Fibroblast of lung (primary cell): ENCODE results near the gene TOX2. TPM values are rescaled to one million over a fixed set of nuclear protein-coding genes. Genes with fewer than 3 reads are reported as not detected.

Experiments used
- DNase-seq, 2 donors: peaks; one replicate each; pipeline versions ENCODE4 v3.0.0 to v3.0.0-alpha.2; 2010; ENCODE audit warnings: low read depth in 2 of 2
- H2AFZ ChIP-seq: 2 replicates; pipeline ENCODE4 v1.5.1; 2012; ENCODE audit warnings: low read length, control low read depth, inconsistent platforms
- H3K27ac ChIP-seq: 2 replicates; pipeline ENCODE4 v1.5.1; 2011; ENCODE audit warnings: low read length, control low read depth; ENCODE audit not compliant: insufficient read depth
- H3K27me3 ChIP-seq: 2 replicates; pipeline ENCODE4 v1.5.1; 2011; ENCODE audit warnings: mild to moderate bottlenecking, low read length; ENCODE audit not compliant: control insufficient read depth, insufficient read depth
- H3K36me3 ChIP-seq: 2 replicates; pipeline ENCODE4 v1.5.1; 2011; ENCODE audit warnings: low read length; ENCODE audit not compliant: control insufficient read depth, insufficient read depth
- H3K4me1 ChIP-seq: 2 replicates; pipeline ENCODE4 v1.5.1; 2011; ENCODE audit warnings: low read length; ENCODE audit not compliant: control insufficient read depth, insufficient read depth; ENCODE audit errors: extremely low read depth
- H3K4me2 ChIP-seq: 2 replicates; pipeline ENCODE4 v1.5.1; 2011; ENCODE audit warnings: low read length, control low read depth; ENCODE audit not compliant: insufficient read depth; ENCODE audit errors: extremely low read depth
- H3K4me3 ChIP-seq, 4 experiments: fragments of 200-600 bp in 1 of 4; sonication (generic) in 1 of 4; replicated peaks in 1 of 4; 2 replicates each; pipeline ENCODE4 v1.5.1; 2011 to 2016; ENCODE audit warnings: low read length in 4 of 4, low read depth in 3 of 4, mild to moderate bottlenecking in 3 of 4, control low read depth in 2 of 4, inconsistent platforms in 1 of 4, mixed read lengths in 1 of 4; ENCODE audit not compliant: insufficient read depth in 1 of 4; ENCODE audit errors: control extremely low read depth in 1 of 4
- H3K79me2 ChIP-seq: 2 replicates; pipeline ENCODE4 v1.5.1; 2012; ENCODE audit warnings: mild to moderate bottlenecking, low read length, inconsistent platforms; ENCODE audit not compliant: control insufficient read depth, insufficient read depth
- H3K9ac ChIP-seq: 2 replicates; pipeline ENCODE4 v1.5.1; 2011; ENCODE audit warnings: mild to moderate bottlenecking, low read length, control low read depth; ENCODE audit not compliant: insufficient read depth
- H3K9me3 ChIP-seq: 2 replicates; pipeline ENCODE4 v1.5.1; 2012; ENCODE audit warnings: low read depth, low read length; ENCODE audit not compliant: control insufficient read depth, insufficient read depth
- H4K20me1 ChIP-seq: 2 replicates; pipeline ENCODE4 v1.5.1; 2011; ENCODE audit warnings: low read length; ENCODE audit not compliant: control insufficient read depth, insufficient read depth; ENCODE audit errors: extremely low read depth
- CTCF ChIP-seq, 2 donors: IDR thresholded peaks in 1 of 2; conservative IDR thresholded peaks in 1 of 2; 1 replicate in 1 of 2; 2 replicates in 1 of 2; pipeline ENCODE4 v1.5.1; 2011 to 2012; ENCODE audit warnings: low read length in 2 of 2, control low read depth in 1 of 2, inconsistent platforms in 1 of 2, low read depth in 1 of 2, mild to moderate bottlenecking in 1 of 2
- EZH2 ChIP-seq: IDR thresholded peaks from 2 replicates; pipeline ENCODE4 v1.5.1; 2012; ENCODE audit warnings: low read length, control low read depth, mild to moderate bottlenecking; ENCODE audit errors: missing control alignments
- polyA plus RNA-seq, 2 donors: library from polyadenylated mRNA; depleted of rRNA in 1 of 2; stranded (reverse) in 1 of 2; unstranded in 1 of 2; fragments of >200 nt; gene quantifications; 2 replicates each; pipeline ENCODE4 v1.2.1, GENCODE V29; 2011 to 2012; ENCODE audit warnings: missing spikeins in 1 of 2
- total RNA-seq: library from RNA; depleted of rRNA; stranded (reverse); fragments of >200 nt; gene quantifications from 2 replicates; pipeline ENCODE4 v1.2.1, GENCODE V29; 2014

Gene TOX2
- total and polyA plus RNA-seq, 2 donors (not counting 1 experiment from before 2014, with no cell fraction given), result 5.9 to 9.6 TPM

- Histone ChIP-seq H4K20me1 (no peaks in the 10 kb centered on the region), H3K4me3 (no peak overlapping the region), H3K36me3 (no peaks in the 10 kb centered on the region), H3K4me2 (no peak overlapping the region), H3K4me1 (peaks cover 16% of the 10 kb centered on the region), H3K27me3 (no peaks in the 10 kb centered on the region), H3K27ac (no peak overlapping the region), H3K79me2 (peaks cover 64% of the 10 kb centered on the region), H2AFZ (no peak overlapping the region), H3K9me3 (no peaks in the 10 kb centered on the region), H3K9ac (no peak overlapping the region)
- DNase-seq, result no peak
- TF ChIP-seq EZH2 (no peak), CTCF (conservative IDR thresholded peaks at IDR 0.05 in 1 of 2, IDR thresholded peaks at IDR 0.05 in 1 of 2; ENCODE audit: low read depth in 1 of 2, low read length in 2 of 2) (no peak)
These were observed 8.0 kb downstream of the TOX2 start for GRCh38 chr20:43922614-43923013.

GRCh38 chr20:43923322-43923721 lies 8.7 kb downstream of the TOX2 start:
- Histone ChIP-seq H3K4me1 (peaks cover 16% of the 10 kb centered on the region), H3K9ac (no peak overlapping the region), H3K27ac (no peak overlapping the region), H3K4me2 (no peak overlapping the region), H3K27me3 (no peaks in the 10 kb centered on the region), H4K20me1 (no peaks in the 10 kb centered on the region), H2AFZ (no peak overlapping the region), H3K79me2 (peaks cover 59% of the 10 kb centered on the region), H3K9me3 (no peaks in the 10 kb centered on the region), H3K4me3 (no peak overlapping the region), H3K36me3 (no peaks in the 10 kb centered on the region)
- no peak for DNase-seq
- TF ChIP-seq CTCF (conservative IDR thresholded peaks at IDR 0.05 in 1 of 2, IDR thresholded peaks at IDR 0.05 in 1 of 2; ENCODE audit: low read depth in 1 of 2, low read length in 2 of 2), result no peak
- TF ChIP-seq EZH2, result no peak

- no peak overlapping the region for H2AFZ ChIP-seq
- H3K4me2 ChIP-seq, result no peak overlapping the region
- DNase-seq, result no peak
- H3K4me1 ChIP-seq, result peaks cover 16% of the 10 kb centered on the region
- H3K9me3 ChIP-seq, result no peaks in the 10 kb centered on the region
- H3K36me3 ChIP-seq, result no peaks in the 10 kb centered on the region
- H3K27me3 ChIP-seq, result no peaks in the 10 kb centered on the region
- no peak overlapping the region for H3K27ac ChIP-seq
- TF ChIP-seq CTCF (conservative IDR thresholded peaks at IDR 0.05 in 1 of 2, IDR thresholded peaks at IDR 0.05 in 1 of 2; ENCODE audit: low read depth in 1 of 2, low read length in 2 of 2) (no peak), EZH2 (no peak)
- H3K79me2 ChIP-seq, result peaks cover 57% of the 10 kb centered on the region
- no peaks in the 10 kb centered on the region for H4K20me1 ChIP-seq
- no peak overlapping the region for H3K9ac ChIP-seq
- H3K4me3 ChIP-seq, result no peak overlapping the region
These were observed 9.3 kb downstream of the TOX2 start for GRCh38 chr20:43923917-43924316.
